CD4-positive, alpha-beta T cell treated with Interleukin-17A for 4 hours (primary cell): ENCODE results near the gene BASP1.
"Not testable (repeated sequence)": the region's sequence is repeated elsewhere in the genome, so short reads cannot be mapped to it uniquely, and the experiment has no call there.

Source experiments
- DNase-seq: peaks from one replicate; pipeline ENCODE4 v3.0.0-alpha.2; 2020; ENCODE audit warnings: mixed read lengths

BASP1 gene

DNA sequence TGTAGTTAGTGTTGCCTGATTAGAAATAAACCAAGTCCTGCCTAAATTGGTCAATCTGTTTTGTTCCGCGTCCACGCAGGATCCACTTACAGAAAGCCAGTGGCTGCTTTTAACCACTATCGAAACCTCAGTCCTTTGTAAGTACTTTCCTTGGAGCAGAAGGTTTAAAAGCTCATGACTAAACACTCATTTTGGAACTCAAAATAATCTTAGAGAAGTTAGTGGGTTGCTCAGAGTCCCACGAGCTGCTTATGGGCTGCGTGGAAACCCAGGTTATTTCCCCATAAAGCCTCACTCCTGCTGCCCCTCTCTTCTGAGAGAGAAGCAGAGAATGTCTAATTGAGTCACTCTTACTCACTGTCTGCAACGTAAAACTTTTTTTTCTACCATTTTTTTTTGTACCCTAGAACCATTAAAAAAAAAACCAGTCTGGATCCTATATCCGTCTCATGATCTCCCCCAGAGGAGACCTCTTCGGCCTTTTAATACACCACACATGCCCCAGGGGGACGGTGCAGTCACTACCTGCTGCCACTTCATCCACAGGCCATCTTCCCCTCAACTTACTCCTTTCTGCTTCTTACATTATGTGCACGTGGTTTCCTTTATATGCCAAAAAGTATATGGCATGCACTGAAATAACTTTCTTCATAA, 7.6 kb downstream of the BASP1 start:
- no peak for DNase-seq

DNA sequence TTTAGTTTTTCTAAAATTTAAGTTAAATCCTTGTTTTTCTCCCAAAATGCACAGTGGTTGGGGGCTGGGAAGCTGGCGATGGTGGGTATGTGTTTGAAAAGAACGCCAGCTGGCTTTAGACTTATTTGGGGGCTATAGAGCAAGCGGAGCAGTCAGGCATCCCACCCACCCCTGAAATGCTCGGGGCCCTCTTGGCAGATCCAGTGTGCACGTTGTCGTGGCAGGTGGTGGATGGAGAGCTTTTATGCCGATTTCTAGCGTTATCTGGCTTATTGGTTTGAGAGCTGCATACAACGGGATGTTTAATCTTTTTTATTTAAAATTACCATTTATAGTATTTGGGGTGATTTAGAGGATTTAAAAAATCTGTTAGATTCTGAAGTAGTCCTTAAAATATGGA, 8.1 kb downstream of the BASP1 start:
- no peak for DNase-seq

DNA sequence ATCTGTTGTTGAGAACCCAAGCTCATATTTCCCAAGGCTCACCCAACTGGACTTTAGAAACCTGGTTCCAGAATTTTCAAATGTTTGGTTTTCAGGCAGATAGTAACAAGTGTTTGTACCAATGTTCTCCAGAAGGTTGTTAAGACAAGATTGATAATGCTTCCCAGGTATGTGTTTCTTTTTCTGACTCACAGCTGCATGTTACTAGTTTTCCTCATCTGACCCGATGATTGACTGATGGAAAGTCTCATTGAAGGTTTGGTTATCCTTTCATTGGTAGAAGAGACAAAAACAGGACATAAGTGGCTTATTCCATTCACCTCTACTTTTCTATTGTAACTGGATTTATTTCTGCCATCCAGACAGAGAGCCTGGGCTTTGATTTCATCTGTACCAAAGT, 10.4 kb downstream of the BASP1 start:
- DNase-seq, result no peak

DNA sequence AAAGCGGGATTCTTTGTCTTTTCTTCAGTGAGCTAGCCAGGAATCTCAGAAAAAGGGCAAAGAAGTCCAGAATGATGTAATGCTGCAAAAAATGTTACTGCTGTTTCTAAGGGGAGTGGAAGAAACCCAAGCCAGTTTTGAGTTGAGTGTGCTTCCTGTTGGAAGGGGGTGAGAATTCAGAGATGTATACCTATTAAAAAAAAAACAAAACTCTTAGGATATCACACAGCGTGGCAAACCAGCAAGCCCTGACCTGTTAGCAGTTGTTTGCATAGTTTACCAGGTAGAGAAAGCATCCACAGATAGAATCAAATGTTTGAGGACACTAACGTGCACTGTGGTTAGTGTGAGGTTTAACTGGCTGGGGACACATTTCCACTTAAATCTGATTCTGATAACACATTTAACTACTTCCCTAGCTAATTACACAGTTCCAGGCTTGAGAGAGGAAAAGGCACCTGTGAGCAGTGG, 11.4 kb downstream of the BASP1 start:
- no peak for DNase-seq

DNA sequence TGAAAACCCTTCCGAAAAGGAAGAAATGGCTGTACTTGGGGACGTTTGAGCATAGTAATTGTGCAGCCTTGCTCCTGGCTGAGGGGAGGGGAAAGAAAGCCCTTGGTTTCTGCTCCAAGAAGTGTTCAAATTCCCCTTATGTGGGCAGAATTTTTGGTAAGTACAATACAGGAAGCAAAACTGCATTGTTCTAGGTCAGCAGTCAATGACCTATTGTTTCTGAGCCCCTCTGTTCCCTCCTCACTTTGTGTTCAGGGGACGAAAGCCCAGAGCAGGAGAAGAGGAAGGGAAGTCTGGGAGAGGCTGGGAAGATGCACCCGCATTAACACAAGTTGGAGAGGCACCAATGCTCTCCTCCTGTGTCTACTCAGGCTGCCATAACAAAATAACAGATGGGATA, 11.9 kb downstream of the BASP1 start:
- DNase-seq, result no peak

DNA sequence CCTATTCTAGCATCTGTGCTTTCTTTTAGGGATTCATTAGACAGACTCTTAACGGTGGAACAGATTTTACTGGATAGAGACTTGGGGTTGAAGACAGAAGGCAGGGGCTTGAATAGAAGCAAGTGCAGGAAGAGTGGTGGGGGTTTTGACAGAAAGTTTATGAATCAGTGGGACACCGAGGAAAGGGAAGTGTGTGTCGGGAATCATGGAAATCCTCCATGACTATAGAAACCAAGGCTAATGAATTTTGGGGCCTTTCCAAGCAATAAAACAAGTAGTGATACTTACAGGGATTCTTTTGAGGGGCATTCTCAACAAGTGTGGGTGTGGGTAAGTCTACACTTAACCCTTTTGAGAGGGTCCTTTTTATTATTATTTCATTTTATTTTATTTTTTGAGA, 12.8 kb downstream of the BASP1 start:
- no peak for DNase-seq

DNA sequence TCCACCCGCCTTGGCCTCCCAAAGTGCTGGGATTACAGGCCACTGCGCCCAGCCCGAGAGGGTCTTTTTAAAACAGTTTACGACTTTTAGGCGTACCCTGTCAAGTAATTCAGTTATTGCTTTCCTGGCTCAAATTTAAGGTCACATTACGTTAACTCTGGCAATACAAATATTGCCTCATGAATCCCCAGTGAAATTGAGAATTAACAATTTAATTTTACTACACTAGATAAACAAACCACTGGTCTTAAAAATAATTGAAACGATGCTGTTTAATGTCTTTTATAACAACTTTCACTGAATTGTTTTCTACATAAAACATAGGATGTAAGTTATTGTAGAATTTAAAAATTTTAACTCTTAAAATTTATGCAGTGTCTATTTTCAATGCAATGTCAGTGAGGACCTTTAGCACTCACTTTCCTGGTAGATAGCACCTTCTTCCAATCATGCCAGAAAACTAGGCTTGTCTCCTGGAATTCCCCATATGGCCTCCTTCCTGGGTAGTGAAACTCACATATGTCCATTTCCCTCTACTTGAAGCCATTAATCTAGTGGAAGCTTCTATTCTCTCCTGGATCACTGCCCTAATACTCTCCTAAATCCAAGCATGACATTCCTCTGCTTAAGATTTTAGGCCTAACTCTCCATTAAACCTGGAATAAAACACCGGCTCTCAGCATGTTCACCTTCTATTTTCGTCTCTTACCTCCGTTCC, 13.5 kb downstream of the BASP1 start:
- DNase-seq, result no peak

DNA sequence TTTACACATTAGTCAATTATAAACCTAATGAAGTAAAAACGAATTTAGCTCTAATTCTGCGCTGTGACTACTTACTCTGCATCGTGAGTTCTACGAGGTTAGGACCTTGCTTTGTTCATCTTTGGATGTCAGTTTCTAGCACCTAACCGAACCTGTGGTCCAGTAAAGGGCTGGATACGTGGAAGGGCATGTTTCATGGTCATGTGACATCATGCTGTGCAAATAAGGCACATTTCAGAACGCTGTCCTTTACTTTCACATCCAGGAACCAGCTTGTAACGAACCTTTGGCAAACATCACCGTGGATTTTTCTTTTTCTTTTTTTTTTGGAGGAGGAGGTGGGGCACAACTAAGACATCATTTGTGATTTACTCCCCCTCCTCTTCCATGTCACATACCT, 15.0 kb downstream of the BASP1 start:
- no peak for DNase-seq

DNA sequence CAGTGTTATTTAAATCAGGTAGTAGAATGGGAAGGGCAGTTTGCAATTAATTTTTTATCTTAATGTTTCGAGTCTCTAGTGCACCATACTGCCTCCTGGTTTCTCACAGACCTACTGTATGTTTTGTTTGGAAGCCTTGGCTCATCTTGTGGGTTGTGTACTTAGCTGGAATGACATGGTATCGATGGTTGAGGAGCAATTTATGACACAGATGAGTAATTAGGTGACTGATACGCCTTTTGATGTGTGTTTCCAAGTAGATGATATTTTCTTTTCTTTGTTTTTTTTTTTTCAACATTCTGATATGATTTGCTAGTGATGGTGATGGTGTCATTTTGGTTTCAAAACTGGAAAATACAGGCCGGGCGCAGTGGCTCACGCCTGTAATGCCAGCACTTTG, 16.1 kb downstream of the BASP1 start:
- no peak for DNase-seq

DNA sequence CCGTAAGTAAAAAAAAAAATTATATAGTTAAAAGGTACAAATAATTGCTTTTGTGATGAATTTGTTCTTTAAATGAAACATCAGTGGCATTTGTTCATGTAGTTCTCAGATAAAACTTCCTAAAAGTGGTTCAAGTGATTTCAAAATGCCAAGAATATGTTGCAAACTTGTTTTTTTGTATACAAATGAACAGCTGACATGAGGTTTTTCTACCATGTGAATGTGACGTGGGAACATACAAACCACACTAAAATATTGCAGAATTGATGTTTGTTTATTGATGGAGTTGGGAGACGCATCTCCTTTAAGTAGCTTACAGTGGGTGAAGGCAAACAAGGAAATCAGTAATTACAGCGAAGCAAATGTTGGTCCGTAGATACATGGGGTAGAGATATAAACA, 16.9 kb downstream of the BASP1 start:
- DNase-seq, result no peak

DNA sequence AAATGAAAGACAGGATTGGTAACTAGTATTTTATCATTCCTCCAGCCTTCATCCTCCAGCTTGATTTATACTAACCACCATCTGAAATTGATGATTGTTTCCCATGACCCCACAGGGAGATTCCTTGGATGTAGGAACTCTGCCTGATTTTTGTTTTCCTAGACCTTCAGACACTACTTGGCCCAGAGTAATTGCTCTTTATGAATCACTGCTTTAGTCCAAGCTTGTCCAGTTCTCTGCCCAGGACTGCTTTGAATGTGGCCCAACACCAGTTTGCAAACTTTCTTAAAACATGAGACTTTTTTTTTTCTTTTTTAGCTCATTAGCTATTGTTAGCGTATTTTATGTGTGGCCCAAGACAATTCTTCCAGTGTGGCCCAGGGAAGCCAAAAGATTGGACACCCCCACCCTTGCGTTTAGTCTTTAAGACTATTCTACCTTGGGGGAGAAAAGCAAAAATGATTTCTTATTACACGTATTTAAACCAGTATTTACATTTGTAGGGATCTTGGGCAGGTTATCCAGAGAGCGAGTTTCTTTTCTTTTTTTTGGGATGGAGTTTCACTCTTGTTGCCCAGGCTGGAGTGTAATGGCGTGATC, 18.4 kb downstream of the BASP1 start:
- DNase-seq, result no peak

DNA sequence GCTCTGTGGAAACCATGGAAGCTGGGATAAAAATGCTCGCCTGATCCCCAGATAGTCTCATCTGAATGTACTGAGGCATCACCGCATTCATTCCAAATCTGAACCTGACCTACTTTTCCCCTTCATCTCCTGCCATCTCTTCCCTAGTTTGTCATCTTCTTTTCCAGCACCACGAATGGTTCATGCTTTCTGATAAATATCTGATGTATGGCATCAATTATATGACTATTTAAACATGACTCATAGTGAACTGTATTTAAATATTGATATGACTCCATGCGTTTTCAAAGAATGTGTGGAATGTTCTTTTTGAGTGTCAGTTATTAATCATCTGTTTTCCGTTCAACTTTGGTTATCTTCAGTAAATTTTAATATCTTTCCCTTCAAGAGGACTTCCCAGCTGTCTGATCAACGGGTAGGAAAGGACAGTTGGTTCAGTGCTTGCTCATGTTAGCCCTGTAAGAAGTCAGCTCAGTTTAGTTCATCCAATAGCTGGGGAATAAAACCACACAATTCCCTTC, 21.1 kb downstream of the BASP1 start:
- no peak for DNase-seq

DNA sequence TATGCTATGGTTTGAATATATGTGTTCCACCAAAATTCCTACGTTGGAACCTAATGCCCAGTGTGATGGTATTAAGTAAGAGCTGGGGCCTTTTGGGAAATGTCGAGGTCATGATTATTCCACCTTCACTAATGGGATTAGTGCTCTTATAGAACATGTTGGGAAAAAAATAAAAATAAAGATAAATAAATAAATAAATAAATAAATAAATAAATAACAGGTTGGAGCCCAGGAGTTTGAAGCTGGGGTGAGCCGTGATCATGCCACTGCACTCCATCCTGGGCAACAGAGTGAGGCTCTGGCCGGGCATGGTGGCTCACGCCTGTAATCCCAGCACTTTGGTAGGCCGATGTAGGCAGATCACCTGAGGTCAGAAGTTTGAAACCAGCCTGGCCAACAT, 22.5 kb downstream of the BASP1 start:
- DNase-seq, result no peak

DNA sequence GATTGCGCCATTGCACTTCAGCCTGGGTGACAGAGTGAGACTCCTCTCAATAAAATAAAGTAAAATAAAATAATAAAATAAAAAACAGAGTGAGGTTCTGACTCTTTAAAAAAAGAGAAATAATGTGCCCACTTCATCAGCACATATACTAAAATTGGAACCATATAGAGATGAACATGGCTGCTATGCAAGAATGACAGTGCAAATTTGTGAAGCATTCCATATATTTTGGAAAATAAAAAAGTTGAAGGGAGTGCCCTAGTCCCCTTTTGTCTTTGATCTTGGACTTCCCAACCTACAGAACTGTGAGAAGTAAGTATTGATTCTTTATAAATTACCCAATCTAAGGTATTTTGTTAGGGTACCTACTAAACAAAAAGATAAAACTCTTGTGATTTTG, 23.1 kb downstream of the BASP1 start:
- DNase-seq, result no peak

DNA sequence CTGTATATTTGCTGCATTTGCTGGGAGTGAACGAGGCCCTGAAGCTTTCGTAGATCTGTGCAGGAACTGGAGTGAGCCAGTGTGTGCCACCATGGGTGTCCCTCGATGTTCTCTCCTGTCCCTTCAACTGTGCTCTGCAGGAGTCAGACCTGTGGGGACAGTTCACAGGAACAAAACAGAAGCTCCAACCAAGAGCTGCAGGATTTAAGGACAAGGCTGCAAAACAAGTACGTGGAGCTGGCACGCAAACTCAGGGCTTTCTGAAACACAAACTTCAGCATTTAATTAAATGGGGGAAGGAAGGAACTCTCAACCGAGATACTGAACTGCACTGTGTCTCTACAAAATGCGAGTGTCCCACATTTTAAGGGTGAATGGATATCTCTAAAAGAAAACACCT, 24.2 kb downstream of the BASP1 start:
- DNase-seq, result no peak

DNA sequence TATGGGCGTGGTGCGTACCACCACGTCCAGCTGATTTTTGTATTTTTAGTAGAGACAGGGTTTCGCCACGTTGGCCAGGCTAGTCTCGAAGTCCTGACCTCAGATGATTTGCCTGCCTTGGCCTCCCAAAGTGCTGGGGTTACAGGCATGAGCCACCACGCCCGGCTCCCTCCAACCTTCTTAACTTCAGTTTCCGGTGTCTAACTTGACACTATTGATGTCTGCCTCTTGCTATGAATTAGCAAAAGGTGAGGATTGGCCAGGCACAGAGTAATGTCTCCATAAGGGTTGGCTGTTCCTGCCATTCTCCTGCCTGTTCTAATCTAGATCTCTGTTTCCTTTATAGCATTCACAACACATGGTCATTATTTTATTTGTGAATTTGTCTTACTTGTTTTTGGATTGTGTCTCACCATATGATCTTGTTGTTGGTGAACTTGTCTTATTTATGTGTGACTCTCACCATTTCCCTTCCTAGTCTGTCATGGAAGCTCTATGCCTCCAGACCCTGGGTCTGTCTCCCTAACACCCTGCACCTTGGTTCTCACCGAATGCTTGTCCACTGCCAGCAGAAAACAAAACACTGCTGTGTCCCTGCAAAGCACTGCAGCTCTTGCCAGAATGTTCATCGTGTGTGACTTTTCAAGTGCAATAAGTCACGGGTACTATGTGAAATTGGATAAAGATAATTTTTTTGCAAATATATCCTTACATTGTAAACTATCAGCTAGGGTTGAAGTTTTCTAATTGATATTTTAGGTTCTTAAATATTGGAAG, 26.0 kb downstream of the BASP1 start:
- DNase-seq, result no peak

DNA sequence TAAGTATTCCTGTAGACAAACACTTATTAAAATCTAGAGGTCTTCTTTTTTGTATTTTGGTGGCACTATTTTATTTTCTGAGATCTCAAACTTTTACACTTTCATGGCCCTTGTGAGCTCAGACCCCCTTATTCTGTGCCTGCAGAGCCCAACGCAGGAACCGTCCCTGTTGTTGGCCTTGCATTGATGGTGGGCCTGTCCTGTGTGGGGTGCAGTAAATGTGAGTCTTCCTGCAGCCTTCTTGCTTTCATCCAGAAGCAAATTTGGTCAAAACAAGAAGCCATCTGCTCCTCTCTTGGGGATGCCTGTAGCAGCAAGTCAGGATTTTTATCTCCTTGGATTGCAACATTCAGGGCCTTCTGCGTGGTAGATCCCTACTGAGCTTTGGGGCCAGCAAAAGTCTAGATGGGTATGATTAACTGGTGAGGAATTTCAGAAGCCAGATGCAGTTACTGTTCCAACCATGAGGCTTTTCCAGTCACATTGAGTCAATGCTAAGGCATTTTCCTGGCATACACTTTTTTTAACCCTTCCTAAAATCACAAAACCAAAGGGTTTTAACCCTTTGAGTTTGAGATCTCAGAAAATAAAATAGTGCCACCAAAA, 31.7 kb downstream of the BASP1 start:
- DNase-seq, result no peak

DNA sequence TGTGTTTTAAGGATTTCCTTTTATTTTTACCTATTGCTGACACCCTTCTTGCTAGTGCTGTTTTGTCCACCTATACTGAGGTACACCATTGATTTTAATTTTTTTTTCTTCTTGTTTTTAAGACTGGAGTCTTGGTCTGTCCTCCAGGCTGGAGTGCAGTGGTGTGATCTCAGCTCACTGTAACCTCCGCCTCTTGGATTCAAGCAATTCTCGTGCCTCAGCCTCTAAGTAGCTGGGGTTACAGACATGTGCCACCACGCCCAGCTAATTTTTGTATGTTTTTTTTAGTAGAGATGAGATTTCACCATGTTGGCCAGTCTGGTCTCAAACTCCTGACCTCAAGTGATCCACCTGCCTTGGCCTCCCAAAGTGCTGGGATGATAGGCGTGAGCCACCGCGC, 32.4 kb downstream of the BASP1 start:
- DNase-seq, result not testable (repeated sequence)

DNA sequence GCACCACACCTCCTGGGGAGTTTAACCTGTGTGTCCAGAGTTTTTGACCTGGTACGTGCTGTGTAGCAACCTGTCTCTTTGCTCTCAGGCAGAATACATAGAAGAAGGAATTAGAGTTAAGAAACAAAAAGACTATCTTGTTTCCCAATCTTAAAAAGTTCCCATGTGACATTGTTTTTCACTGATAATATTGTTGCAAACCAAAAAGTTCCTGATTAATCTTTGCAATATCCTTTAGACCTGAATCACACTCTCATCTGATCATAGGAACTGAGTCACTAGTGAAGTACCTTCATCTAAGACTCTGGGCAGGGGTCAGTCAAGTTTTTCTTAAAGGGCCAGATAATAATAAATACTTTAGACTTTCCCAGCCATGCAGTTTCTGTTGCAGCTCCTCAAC, 35.1 kb downstream of the BASP1 start:
- DNase-seq, result no peak

DNA sequence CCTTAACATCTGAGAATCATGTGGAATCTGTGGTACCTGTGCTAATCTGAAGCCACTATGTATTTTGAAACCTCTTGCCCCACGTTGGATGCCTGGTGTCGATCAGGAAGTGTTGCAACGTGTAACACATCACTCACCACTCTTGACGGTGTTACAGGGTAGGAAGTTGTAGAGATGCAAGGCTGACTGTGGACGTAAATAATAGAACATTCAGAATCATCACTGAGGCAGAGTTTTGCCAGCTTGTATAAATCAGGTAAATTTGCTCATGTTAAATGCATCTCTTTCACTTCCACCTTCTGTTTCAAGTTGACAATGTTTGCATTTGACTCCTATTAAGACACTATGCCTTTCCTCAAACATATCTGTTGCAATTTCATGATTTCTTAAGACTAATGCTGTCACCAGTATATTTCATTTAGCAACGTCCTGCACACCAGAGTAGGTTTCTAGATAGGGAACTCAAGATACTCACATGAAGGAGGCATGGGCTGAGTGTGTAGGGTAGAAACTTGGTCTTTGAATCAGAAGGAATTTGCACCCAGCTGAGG, 38.1 kb downstream of the BASP1 start:
- DNase-seq, result no peak

DNA sequence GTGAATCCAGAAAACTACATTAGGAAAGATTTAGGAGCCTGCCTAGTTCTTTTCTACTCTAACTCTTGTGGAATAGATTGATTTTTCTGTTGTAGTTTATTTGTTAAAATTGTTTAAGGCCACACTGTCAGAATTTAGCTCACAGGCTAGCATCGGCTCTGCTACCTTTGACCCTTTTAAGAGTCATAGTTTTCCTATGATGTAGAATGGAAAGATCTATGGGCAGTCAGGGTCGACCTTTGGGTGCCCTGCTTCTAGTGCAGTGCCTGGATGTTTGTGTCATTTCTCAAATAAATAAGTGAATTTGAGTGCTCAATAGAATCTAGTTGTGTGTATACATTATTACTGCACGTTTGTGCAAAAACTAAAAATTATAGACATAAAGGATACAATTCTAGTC, 38.7 kb downstream of the BASP1 start:
- no peak for DNase-seq

DNA sequence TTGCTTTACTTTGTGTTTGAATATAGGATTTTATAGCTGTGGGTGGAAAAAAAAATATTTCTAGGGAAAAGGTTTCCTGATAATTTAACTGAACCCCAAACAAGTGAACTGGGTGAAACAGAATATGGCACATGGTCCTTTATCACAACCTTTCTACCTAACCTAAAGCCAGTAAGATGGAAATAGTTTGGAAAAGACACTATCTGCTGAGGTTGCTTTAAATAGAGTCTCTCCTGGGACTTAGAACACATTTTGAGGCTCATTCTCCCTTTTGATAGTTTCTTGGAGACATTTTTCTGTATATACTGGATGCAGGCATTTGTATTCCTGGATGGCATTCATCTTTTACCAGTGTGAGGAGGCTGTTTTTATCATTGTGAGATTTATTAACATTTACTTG, 39.4 kb downstream of the BASP1 start:
- DNase-seq, result no peak
